Superior temporal gyrus (tissue), 1 donor: Measurements from ENCODE around the gene SORCS3.

Experiments used
- DNase-seq: peaks from one replicate; pipeline ENCODE4 v3.0.0-alpha.2; 2016; ENCODE audit errors: extremely low spot score

SORCS3 gene

GRCh38 chr10:105258674-105259065 lies 617.6 kb downstream of the SORCS3 start:
- DNase-seq: no peak

DNA sequence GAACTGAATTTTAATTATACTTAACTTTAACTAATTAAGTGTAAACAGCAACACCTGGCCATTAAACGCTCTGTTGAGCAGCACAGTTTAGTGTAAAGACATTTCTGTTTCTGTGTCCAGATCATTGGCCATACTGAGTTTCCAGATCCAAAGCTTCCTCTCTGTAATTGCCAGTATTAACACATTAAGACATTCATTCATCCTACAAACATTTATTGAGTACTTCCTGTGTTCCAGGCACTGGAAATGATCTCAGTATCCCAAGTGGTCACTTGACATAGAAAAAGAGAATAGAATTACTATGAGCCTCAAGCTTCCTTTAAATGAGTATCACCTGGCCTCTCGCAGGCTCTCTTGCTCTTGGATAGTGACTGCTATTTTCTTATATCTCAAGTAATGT lies 618.1 kb downstream of the SORCS3 start:
- no peak for DNase-seq

DNA sequence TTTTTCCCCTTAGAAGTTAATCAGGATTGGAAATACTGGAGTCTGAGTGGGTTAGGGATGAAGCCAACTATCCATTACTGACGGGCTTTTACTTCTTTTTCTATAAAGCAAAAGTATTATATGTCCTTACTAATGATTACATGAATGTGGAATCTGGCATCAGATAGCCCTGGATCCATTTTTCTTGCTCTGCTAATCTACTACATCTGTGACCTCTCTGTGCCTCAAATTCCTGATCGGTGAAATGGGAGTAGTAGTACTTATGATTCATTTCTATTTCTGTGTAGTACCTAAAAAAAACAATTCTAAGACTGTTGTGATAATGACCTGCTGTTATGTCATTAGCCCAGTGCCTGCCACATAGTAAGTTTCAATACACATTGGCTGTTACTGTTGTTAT lies 621.6 kb downstream of the SORCS3 start:
- DNase-seq: no peak

DNA sequence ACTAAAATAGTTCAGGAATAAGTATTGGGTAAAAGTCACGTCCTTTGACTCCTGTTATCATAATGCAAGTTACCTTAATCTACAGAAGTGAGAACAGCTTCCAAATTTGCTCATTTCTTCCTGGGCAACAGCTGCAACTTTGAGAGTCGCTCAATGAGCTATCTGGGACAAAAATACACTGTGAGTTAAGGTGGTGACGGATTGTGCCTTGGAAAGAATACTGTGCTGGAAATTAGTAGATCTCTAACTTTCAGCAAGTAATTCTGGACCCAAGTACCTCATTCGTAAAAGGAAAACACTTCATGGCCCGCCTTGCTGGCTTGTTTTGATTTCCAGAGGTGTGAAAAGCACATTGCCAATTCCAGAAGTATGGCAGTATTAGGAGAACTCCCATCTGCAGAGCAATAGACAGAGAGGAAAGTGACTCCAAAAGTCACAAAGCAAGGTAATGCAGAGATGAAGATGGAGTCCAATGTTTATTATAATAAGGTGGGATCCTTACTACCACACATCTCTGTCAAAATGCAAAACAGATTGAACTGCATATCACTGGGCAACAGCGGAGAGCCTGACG lies 626.0 kb downstream of the SORCS3 start:
- no peak for DNase-seq

DNA sequence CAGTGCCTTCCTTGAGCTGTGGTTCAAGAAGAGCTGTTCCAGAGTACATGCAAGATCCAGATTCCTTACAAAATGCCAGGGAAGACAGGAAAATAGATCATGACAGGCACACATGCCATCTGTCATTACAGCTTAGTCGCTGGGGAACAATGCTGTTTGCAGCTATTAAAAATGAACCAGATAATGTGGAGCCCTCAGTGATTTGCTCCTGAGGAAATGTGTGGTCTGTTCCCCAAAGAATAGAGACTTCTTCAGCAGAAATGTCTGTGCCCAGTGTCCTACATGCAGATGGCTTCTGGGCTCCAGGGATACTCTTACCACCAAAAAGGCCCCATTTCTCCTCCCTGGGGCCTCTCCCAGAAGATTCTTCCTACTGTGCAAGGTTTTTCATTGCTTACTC lies 627.9 kb downstream of the SORCS3 start:
- no peak for DNase-seq

- DNase-seq: no peak
Measured at GRCh38 chr10:105269689-105270088, 628.6 kb downstream of the SORCS3 start.

GRCh38 chr10:105274556-105275070 lies 633.5 kb downstream of the SORCS3 start:
- no peak for DNase-seq

GRCh38 chr10:105278439-105278838 lies 637.3 kb downstream of the SORCS3 start:
- no peak for DNase-seq

GRCh38 chr10:105279101-105279500 lies 638.0 kb downstream of the SORCS3 start:
- no peak for DNase-seq

GRCh38 chr10:105280895-105281294 lies 639.8 kb downstream of the SORCS3 start:
- DNase-seq: no peak

GRCh38 chr10:105284476-105285215 lies 643.6 kb downstream of the SORCS3 start:
- DNase-seq: no peak

DNA sequence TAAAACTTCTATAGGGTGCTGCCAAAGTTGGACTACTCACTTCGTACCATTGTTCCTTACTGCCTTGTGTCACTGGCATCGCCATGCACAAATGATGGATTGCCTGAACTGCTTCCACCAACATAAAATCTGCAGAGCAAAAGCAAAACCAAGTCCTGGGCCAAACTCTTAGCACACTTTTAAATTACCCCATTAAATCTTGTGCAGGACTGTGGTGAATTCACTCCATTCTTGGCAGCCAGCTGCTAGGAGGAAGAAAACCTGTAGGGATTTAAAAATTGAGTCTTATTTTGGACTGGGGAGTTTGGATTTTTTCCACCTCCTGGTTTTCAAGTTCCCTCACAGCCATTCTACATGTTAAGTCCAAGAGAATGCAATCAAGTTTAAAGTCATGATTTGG lies 646.9 kb downstream of the SORCS3 start:
- no peak for DNase-seq

GRCh38 chr10:105288613-105289012 lies 647.5 kb downstream of the SORCS3 start:
- DNase-seq: no peak

DNA sequence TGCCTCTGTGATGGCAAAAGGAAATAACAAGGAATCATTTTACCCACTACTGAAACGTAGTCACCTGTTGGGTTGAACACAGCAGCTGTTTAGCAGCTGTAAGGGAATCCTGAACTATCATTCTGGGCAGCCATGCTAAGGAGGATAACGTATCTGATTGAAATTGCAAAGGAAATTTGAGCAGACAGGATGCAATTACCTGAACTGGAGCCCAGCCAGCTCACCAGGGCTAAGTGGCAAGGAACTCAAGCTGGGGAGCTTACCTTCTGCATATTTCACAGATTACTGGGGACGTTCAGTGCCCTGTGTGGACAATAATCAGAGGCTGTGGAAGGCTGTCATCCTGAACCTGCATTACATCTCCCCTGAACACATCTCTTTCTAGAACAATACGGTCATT lies 650.5 kb downstream of the SORCS3 start:
- no peak for DNase-seq

DNA sequence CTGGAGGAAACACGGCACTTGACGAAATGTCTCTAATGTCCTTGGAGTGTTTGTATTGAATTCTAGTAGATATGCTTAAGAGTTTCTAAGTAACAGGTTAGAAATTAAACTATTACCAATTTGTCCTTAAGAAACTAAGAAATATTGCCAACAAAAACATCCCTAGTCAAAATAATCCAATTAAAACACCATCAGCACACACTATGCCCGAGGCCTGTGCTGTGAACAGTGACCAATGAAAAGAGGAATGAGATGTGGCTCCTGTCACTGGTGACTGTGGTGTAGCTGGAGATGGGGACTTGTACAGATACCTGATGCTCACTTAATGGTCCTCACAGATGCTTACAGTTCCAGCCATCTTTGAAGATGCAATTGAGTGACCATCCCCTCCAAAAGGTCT lies 651.1 kb downstream of the SORCS3 start:
- no peak for DNase-seq
